C4-2B (cell line): ENCODE measurements around the gene FOXO3B.
"Not testable (repeated sequence)": the region's sequence is repeated elsewhere in the genome, so short reads cannot be mapped to it uniquely, and the experiment has no call there.

ENCODE experiments used
- CTCF ChIP-seq: fragments of 450-650 bp; conservative IDR thresholded peaks from 2 replicates; pipeline ENCODE4 v1.5.1; 2017; ENCODE audit warnings: mild to moderate bottlenecking
- ZFX ChIP-seq: fragments of 450-650 bp; IDR thresholded peaks from 2 replicates; pipeline ENCODE4 v1.6.1; 2017

GRCh38 chr17:18722612-18723011 lies 40.5 kb upstream of the FOXO3B start:
- TF ChIP-seq CTCF, ZFX: not testable (repeated sequence)
